ENCODE results near the gene PRDX3. TPM values are rescaled to one million over a fixed set of nuclear protein-coding genes. Genes with fewer than 3 reads are reported as not detected.
A peak's percentile ranks its signal among the peaks of the same experiment; 100 is the strongest.

The PRDX3 gene
- total RNA-seq (2014; rRNA removed; shearing (Covaris generic)) = 142 and 156 TPM in 2 replicates

DNA sequence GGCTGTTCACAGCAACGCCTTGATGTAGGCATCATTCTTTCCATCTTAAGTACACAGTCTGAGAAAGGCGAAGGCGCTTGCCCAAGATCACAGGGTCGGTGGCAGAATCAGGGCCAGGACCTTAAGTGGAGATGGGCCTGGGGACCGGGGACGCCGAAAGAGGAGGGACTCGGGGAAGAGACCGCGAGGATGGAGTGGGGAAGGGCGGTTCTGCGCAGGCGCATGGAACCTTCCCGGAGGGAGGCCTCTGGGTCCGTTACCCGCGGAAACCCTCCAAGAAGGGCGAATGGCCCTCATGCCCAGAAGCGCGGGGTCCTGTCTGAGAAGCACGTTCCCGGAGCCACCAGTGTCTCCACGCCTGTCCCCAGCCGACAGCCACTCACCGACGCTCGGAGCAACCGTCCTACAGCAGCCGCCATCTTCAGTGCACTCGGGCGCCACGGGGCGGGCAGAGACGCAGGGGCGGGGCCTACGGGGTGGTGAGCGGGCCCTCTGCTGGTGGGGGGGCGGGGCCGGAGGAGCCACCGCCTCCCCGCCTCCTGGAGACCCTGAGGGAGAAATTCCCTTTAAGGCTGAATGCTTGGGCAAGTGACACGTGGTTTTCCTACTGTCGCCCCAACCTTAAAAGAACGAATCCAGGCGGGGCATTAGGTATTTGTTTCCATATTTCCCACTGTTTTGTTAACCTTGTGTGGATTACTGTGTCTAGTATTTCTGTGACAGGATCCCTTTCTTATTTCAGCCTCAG lies at the start of gene PRDX3:
Gene PRDX3, minus strand, starts transcription at position 441 of the 748 bp plus-strand sequence. Its CDS starts 22 bp downstream, at position 419.
- peak; percentile 91 for DNase-seq (ENCODE audit: low spot score)

GRCh38 chr10:119227825-119228224 lies 49.2 kb upstream of the PRDX3 start:
- no peak for DNase-seq (ENCODE audit: low spot score)

DNA sequence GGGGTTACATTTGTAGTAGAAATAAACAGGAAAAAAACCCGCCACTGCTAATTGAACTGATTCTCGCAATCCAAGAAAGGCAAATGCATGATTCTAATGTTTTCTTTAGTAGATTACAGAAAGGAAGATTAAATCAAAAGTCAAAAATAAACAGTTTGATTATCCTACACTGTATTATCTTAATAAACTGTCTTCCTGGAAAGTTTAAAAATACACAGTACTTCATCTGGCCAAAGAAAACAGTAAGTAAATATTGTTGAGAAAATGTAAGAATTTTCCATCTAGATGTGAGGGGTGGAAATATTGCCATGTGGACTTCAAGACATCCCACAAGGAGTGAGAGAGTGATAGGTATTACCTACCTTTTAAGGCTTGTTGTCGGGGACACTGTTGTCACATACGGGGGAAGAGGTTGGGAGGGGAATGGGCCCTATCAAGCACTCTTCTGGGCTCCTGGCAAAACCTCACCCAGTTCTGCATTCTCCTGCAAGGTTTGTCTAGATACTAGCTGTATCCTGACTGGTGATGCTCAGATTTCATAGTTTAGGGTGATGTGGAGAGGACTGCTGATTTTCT lies 46.6 kb upstream of the PRDX3 start:
- no peak for DNase-seq (ENCODE audit: low spot score)

- no peak for DNase-seq (ENCODE audit: low spot score)
These were observed 44.4 kb upstream of the PRDX3 start for GRCh38 chr10:119222966-119223386.

GRCh38 chr10:119222537-119222936 lies 43.9 kb upstream of the PRDX3 start:
- DNase-seq (ENCODE audit: low spot score) = no peak

GRCh38 chr10:119221666-119222065 lies 43.1 kb upstream of the PRDX3 start:
- DNase-seq (ENCODE audit: low spot score) = no peak

DNA sequence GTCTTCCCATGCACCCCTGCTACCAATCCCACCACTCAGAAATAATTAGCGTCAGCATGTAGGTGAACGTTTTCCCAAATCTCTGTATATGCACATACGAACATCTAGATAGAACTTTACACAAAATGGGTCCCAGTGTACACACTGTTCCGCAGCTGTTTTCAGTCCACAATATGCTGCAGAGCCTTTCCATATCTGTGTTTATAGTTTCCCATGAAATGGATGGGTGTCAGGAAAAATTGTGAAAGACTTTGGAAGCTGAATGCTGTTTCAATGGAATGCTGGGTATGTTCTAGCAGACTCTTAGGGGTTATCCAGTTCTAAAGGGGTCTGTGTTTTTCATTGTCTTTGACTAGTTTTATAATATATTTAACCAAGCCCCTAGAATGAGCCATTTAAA lies 42.6 kb upstream of the PRDX3 start:
- DNase-seq (ENCODE audit: low spot score) = no peak

GRCh38 chr10:119219871-119220270 lies 41.3 kb upstream of the PRDX3 start:
- DNase-seq (ENCODE audit: low spot score) = no peak

DNA sequence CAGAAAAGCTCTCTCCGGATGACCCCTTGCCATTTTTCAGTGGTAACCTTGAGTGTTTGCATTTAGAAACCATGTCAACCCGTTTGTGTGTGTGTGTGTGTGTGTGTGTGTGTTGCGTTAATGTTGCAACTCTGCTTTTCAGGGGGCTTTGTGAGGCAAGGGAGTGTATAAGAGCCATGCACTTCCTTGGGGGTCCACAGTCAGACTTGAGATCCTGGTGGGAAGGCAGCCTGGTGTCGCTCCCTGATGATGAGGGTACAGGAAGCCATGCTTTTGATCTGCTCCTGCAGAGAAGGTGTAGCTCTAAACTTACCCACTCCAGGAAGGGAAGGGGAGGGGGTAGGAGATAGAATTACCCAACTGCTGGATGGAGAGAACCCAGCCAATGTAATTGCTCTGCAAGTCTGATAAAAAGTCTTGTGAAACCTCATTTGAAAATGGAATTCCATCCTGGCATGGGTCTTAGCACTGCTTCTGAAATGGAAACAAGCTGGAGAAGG lies 39.4 kb upstream of the PRDX3 start:
- DNase-seq (ENCODE audit: low spot score) = no peak

GRCh38 chr10:119217401-119217800 lies 38.8 kb upstream of the PRDX3 start:
- no peak for DNase-seq (ENCODE audit: low spot score)

DNA sequence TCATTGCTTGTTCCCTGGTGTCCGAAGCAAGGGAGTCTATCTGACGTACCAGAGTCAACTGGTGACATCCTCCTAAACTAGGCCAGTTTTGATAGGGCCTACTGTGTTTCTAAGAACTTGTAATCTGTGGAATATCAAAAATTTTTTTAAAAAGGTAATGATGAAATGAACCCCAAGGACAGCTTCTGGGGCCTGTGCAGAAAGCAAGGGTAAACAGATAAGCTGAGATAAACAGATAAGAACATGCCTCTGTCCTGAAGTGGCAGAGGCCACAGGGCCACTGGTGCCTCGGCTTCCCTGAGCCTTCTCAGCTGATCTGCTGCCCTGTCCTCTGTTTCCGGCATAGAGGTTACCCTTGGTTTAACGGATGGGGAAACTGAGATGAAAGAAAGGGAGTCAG lies 37.5 kb upstream of the PRDX3 start:
- DNase-seq (ENCODE audit: low spot score) = no peak

GRCh38 chr10:119215371-119215770 lies 36.8 kb upstream of the PRDX3 start:
- DNase-seq (ENCODE audit: low spot score) = no peak

DNA sequence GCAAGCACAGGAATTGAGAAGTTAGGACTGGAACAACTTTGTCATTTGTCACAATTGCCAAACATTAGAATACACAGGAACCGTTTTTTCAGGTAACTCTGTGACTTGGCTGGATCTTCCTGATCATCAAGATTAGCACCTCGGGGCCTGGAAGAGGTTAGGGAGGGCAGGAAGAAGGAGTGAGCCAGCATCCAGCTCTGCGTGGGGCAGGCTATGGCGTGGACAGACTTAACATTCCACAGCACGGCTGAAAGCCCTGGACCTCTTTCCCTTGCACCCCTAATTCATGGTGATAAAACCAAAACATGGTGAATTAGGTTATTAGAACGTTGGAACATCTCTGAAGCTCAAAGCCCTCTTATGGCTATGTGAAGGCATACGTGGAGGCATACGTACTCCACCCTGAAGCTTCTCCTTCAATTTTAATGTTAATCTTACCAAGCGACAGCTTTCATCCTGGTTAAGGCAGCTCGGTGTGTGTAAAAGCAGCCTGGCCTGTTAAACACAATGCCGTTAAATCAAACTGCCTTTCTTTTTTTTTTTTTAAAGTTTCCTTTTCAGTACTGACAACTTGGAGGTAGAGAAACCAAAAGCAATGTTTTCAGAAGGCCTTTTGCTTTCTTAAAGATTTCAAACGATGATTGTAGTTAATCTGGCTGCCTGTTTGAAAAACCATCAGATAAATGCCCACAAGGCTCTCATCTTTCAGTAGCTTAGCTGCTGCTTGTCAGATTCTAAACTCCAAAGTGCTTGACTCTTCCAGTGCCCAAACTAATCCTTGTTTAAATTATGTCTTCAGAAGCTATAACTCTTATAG lies 33.2 kb upstream of the PRDX3 start:
- DNase-seq (ENCODE audit: low spot score) = no peak

GRCh38 chr10:119211176-119211575 lies 32.6 kb upstream of the PRDX3 start:
- no peak for DNase-seq (ENCODE audit: low spot score)

DNA sequence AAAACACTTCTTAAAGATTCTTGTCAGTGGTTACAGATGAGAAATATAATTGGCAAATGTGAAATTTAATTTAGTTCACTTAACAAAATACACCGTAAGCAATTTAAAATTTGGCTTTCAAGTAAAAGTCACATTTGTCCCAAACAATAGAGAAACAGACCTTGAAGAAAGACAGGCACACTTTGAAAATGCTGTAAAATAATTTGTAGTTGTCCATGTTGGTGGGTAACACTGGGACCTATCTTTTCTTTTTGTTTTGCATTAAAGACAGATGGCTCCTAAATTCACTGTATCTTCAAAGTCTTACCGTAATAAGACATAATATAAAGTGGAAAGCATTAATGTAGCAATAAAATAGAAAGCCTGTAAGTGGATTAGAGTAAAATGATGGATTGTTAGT lies 32.0 kb upstream of the PRDX3 start:
- DNase-seq (ENCODE audit: low spot score) = no peak

DNA sequence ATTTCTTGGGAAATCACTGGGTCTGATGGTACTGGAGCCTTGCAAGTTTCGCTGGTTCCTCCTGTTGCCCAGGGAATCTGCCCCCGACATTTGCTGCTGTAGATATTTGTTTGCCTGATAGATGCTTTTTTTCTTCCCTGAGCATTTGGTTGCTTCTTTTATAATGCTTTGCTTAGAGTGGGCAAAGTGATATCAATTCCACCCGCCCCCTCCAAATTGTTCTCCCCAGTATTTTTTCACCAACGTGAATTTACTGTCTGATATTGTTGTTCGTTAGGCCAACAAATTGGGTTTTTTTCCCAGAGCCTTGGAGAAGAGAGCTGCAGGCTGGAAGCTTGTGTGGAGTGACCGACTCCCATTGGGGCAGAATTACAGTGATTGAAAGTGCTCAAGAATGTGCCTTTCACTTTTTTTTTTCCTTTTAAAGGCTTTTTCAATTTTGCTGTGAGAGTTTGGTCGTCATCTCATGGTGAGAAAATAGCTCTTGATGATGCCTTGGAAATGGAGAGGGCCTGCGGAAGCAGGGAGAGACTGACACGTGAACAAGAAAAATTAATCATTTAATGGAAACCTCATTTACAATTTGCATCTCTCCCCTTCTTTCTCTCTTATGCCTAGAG lies 31.2 kb upstream of the PRDX3 start:
- no peak for DNase-seq (ENCODE audit: low spot score)

DNA sequence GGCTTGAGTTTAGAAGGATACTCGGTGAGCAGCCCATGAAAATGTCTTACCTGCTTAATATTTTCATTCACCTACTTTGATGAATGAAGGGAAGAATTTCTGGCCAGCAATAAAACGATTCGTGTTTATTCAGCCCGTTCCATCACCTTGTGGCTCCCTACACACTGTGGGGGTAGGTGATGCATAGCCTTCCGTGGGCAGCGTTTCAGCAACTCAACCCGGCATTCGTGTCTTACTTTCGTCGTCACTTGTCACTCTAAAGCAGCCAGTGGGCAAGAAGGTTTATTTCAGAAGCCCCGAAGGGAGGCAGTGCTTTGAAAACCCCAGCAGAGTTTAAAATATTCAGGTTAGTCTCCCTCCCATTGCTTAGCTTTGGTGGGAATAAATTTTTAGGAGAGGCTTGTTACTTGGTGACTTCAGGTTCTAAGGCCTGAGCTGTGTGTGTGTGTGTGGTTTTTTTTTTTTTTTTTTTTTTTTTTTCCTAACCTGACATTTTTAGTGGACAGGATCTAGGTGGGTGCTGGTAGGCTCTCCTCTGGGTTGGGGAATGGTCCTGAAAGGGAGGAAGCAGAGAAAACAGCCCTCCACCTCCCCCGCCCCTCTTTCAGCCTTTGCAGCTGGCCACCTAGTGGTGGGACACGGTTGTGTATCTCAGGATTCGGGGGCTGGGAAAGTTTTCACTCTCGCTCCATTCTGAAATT lies 30.6 kb upstream of the PRDX3 start:
- DNase-seq (ENCODE audit: low spot score) = peak; percentile 44

DNA sequence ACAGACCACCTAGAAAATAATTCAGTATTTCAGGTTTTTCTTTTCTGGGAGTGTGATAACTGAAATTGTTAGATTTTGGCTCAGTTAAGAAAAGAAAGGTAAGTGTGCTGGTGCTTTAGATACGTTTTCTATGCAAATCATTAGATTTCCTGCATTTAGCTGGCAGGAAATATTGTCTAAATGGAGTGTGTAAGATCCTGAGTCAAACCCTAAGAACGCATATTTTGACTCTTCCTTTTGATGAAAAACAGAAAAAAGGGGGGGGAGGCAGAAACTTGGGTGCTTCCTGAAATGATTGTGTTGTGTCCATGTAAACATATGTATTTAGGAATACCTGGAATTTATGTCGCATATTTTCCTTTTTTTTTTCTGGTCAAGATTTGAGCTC lies 29.9 kb upstream of the PRDX3 start:
- DNase-seq (ENCODE audit: low spot score) = peak; percentile 5

DNA sequence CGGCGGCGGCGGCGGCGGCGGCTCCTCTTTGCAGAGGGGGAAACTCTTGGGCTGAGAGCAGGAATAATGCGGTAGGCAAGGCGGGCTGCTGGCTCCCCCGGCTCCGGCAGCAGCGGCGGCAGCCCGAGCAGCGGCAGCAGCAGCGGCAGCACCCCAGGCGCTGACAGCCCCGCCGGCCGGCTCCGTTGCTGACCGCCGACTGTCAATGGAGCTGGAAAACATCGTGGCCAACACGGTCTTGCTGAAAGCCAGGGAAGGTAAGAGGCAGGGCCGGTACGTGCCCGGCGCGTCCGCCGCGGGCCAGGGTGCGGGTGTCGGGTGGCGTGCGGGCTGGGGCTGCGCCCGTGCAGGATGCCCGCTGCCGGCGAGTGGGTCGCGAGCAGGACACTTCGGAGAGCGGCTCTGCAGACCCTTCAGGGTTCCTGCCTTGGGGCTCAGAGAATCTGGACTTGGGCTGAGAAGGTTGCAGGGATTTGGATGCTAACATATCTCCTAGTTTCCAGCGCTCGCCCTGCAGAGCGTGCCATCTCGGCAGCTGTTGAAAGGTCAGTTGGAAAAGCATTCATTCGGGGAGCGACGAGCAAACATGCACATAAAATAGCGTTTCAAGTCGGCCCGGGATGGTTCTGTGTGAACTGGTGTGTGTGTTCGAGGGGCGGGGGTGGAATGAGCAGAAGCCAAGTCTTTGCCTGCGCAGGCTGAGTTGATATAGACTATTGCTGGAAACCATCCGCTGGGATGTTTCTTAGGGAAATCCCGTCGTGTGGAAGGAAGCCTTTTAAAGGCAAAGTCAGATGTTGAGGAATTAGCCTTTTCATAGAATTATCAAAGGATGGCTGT lies 29.3 kb upstream of the PRDX3 start:
- DNase-seq (ENCODE audit: low spot score) = peak; percentile 48

GRCh38 chr10:119207366-119207666 lies 28.7 kb upstream of the PRDX3 start, which contains the start of gene GRK5:
GRK5 (plus strand) TSS chr10:119207571; CDS start chr10:119207918, 347 bp downstream.
- peak; percentile 95 for DNase-seq (ENCODE audit: low spot score)
